HCT116 (cell line): ENCODE measurements around the gene KRT15. TPM values are rescaled to one million over a fixed set of nuclear protein-coding genes. Genes with fewer than 3 reads are reported as not detected.

Experiments used
- ATAC-seq: fragments of 200-7000 bp; cut with Tn5 transposase; 2 replicates; pipeline ENCODE4 v1.9.1; 2020; ENCODE audit warnings: mild to moderate bottlenecking, moderate library complexity
- BruUV-seq: library from RNA; stranded (reverse); fragments of 400-500 nt; replicated peaks from 2 replicates; lab custom pipeline; 2021; lab: Mats Ljungman, UMichigan
- CTCF ChIA-PET: fragments of 300-600 bp; sonication (Branson Sonifier 250); formaldehyde crosslinking; loops from one replicate; lab custom pipeline; 2021; ENCODE audit warnings: antibody characterized with exemption; lab: Charles Lee
- POLR2A ChIA-PET: fragments of 300-600, 350-600 bp; sonication (Branson Sonifier 250); formaldehyde crosslinking; loops from one replicate; lab custom pipeline; 2021; ENCODE audit warnings: antibody characterized with exemption; lab: Charles Lee
- RAD21 ChIA-PET, 2 experiments: fragments of 300-600 bp; sonication (Branson Sonifier 250); formaldehyde crosslinking; loops; one replicate each; lab custom pipeline; 2023; ENCODE audit warnings: low total read pairs in 2 of 2; ENCODE audit not compliant: uncharacterized antibody in 2 of 2, unreplicated experiment in 2 of 2, low non-redundant PET in 1 of 2; lab: Charles Lee
- DNase-seq: peaks from one replicate; pipeline ENCODE4 v3.0.0-alpha.2; 2010; ENCODE audit warnings: low read depth, low spot score
- H2AFZ ChIP-seq: fragments of 200-600 bp; shearing (Covaris generic), sonication (generic); 2 replicates; pipeline ENCODE4 v1.6.1; 2017; ENCODE audit warnings: low read depth, mixed run types, mixed read lengths, antibody characterized with exemption, low read length; ENCODE audit not compliant: poor library complexity, severe bottlenecking
- H3K27ac ChIP-seq: 2 replicates; pipeline ENCODE4 v1.5.1; 2012; ENCODE audit warnings: low read depth, low read length
- H3K27me3 ChIP-seq: fragments of 200-600 bp; sonication (generic); 2 replicates; pipeline ENCODE4 v1.6.1; 2016; ENCODE audit warnings: mixed run types, low read length, mixed read lengths; ENCODE audit not compliant: insufficient read depth
- H3K36me3 ChIP-seq, 2 experiments: fragments of 200-500 bp in 1 of 2; fragments of 200-600 bp in 1 of 2; sonication (Bioruptor generic) in 1 of 2; sonication (generic) in 1 of 2; 2 replicates each; pipeline versions ENCODE4 v1.5.1 to v1.6.1; 2014 to 2016; ENCODE audit warnings: low read length in 2 of 2, inconsistent platforms in 1 of 2, mixed read lengths in 1 of 2, mixed run types in 1 of 2; ENCODE audit not compliant: insufficient read depth in 2 of 2, control insufficient read depth in 1 of 2
- H3K4me1 ChIP-seq, 2 experiments: fragments of 200-600 bp in 1 of 2; sonication (generic) in 1 of 2; 2 replicates each; pipeline versions ENCODE4 v1.5.1 to v1.6.1; 2012 to 2017; ENCODE audit warnings: low read length in 2 of 2, inconsistent platforms in 1 of 2, mild to moderate bottlenecking in 1 of 2, mixed read lengths in 1 of 2, mixed run types in 1 of 2, moderate library complexity in 1 of 2; ENCODE audit not compliant: insufficient read depth in 2 of 2, control insufficient read depth in 1 of 2
- H3K4me2 ChIP-seq: fragments of 200-600 bp; sonication (generic); 2 replicates; pipeline ENCODE4 v1.6.1; 2017; ENCODE audit warnings: mixed run types, low read length, mixed read lengths
- H3K4me3 ChIP-seq, 2 experiments: fragments of 200-600 bp in 1 of 2; sonication (generic) in 1 of 2; replicated peaks in 1 of 2; 2 replicates each; pipeline ENCODE4 v1.5.1; 2011 to 2016; ENCODE audit warnings: low read length in 2 of 2, control low read depth in 1 of 2, low read depth in 1 of 2, mild to moderate bottlenecking in 1 of 2, mixed read lengths in 1 of 2, mixed run types in 1 of 2
- H3K79me2 ChIP-seq: fragments of 200-600 bp; sonication (generic); 2 replicates; pipeline ENCODE4 v1.6.1; 2017; ENCODE audit warnings: mild to moderate bottlenecking, mixed run types, low read length, moderate library complexity, mixed read lengths; ENCODE audit not compliant: insufficient read depth
- H3K9ac ChIP-seq: fragments of 200-600 bp; sonication (generic); 2 replicates; pipeline ENCODE4 v1.6.1; 2016; ENCODE audit warnings: low read length, mixed read lengths
- H3K9me2 ChIP-seq: fragments of 200-600 bp; sonication (generic), shearing (Covaris generic); 2 replicates; pipeline ENCODE4 v1.6.1; 2017; ENCODE audit warnings: mixed run types, mild to moderate bottlenecking, moderate library complexity; ENCODE audit not compliant: insufficient read depth
- H3K9me3 ChIP-seq, 2 experiments: fragments of 200-500 bp in 1 of 2; fragments of 200-600 bp in 1 of 2; sonication (Bioruptor generic) in 1 of 2; sonication (generic) in 1 of 2; 2 replicates each; pipeline ENCODE4 v1.6.1; 2014 to 2017; ENCODE audit warnings: low read length in 2 of 2, mixed read lengths in 2 of 2, inconsistent platforms in 1 of 2, low read depth in 1 of 2, mild to moderate bottlenecking in 1 of 2, mixed run types in 1 of 2, moderate library complexity in 1 of 2; ENCODE audit not compliant: control insufficient read depth in 1 of 2, insufficient read depth in 1 of 2
- H4K20me1 ChIP-seq: fragments of 200-600 bp; sonication (generic), shearing (Covaris generic); 2 replicates; pipeline ENCODE4 v1.6.1; 2017; ENCODE audit warnings: mixed run types, mild to moderate bottlenecking, moderate library complexity; ENCODE audit not compliant: insufficient read depth
- ATF3 ChIP-seq: IDR thresholded peaks from 2 replicates; pipeline ENCODE4 v1.6.1; 2012
- CBX3 ChIP-seq: IDR thresholded peaks from 2 replicates; pipeline ENCODE4 v1.6.1; 2012; ENCODE audit warnings: low read depth
- CEBPB ChIP-seq: IDR thresholded peaks from 2 replicates; pipeline ENCODE4 v1.6.1; 2012; ENCODE audit warnings: low read depth
- CTCF ChIP-seq, 3 experiments: fragments of 200-600 bp in 1 of 3; sonication (generic) in 1 of 3; IDR thresholded peaks in 2 of 3; conservative IDR thresholded peaks in 1 of 3; 2 replicates each; pipeline ENCODE4 v1.5.1; 2012 to 2017; ENCODE audit warnings: low read depth in 2 of 3, low read length in 2 of 3, antibody characterized with exemption in 1 of 3, borderline replicate concordance in 1 of 3, control low read depth in 1 of 3, mild to moderate bottlenecking in 1 of 3, mixed read lengths in 1 of 3, mixed run types in 1 of 3, moderate library complexity in 1 of 3; ENCODE audit not compliant: insufficient read depth in 1 of 3
- ELF1 ChIP-seq: IDR thresholded peaks from 2 replicates; pipeline ENCODE4 v1.6.1; 2012; ENCODE audit warnings: low read depth, borderline replicate concordance
- EZH2phosphoT487 ChIP-seq: fragments of 200-600 bp; IDR thresholded peaks from 2 replicates; pipeline ENCODE4 v1.6.1; 2018; ENCODE audit warnings: antibody characterized with exemption, borderline replicate concordance
- POLR2AphosphoS5 ChIP-seq: IDR thresholded peaks from 2 replicates; pipeline ENCODE4 v1.6.1; 2011; ENCODE audit warnings: mild to moderate bottlenecking, low read depth, low read length, moderate library complexity
- RAD21 ChIP-seq: IDR thresholded peaks from 2 replicates; pipeline ENCODE4 v1.6.1; 2012; ENCODE audit warnings: low read depth, mild to moderate bottlenecking
- SP1 ChIP-seq: IDR thresholded peaks from 2 replicates; pipeline ENCODE4 v1.6.1; 2012; ENCODE audit warnings: low read depth
- SRF ChIP-seq: IDR thresholded peaks from 2 replicates; pipeline ENCODE4 v1.6.1; 2012; ENCODE audit warnings: low read depth
- TCF7L2 ChIP-seq: IDR thresholded peaks from 2 replicates; pipeline ENCODE4 v1.7.0; 2011; ENCODE audit warnings: borderline replicate concordance, inconsistent platforms; ENCODE audit not compliant: insufficient read depth, insufficient read length; ENCODE audit errors: extremely low read depth
- intact Hi-C: fragments of 100-400 bp; cut with micrococcal nuclease; formaldehyde crosslinking; loops from 2 replicates; pipeline ENCODE4 v1.10.0; 2022
- total RNA-seq: library from RNA; stranded (reverse); gene quantifications from one replicate; pipeline ENCODE4 v1.2.1, GENCODE V29; 2021; ENCODE audit not compliant: unreplicated experiment

Gene KRT15
- total RNA-seq, 1 experiment from 2014 or later = 37.1 TPM

- TF ChIP-seq SRF (no peak), ELF1 (no peak)
- CTCF ChIA-PET = interaction anchor here (1.2 to 1.9 kb wide), 2 partner anchors 14 to 32 kb away, joined by 3 to 4 read pairs; no protein-coding TSS in a partner anchor
These were observed 2.4 kb downstream of the KRT15 start for GRCh38 chr17:41516147-41516829.

GRCh38 chr17:41513168-41513547, 5.5 kb downstream of the KRT15 start:
- POLR2A ChIA-PET = no interaction called here
- Histone ChIP-seq H3K4me3 (no peak overlapping the region), H3K9me2 (no peaks in the 10 kb centered on the region)
- TF ChIP-seq RAD21 (no peak), POLR2AphosphoS5 (no peak), ATF3 (no peak), CTCF (IDR thresholded peaks at IDR 0.05 in 2 of 3, conservative IDR thresholded peaks at IDR 0.05 in 1 of 3; ENCODE audit: borderline replicate concordance in 1 of 3, insufficient read depth in 1 of 3, low read depth in 2 of 3, low read length in 2 of 3) (no peak), ELF1 (no peak), TCF7L2 (no peak), SP1 (no peak), CBX3 (no peak), CEBPB (no peak), EZH2phosphoT487 (no peak)
- TF ChIP-seq, all 23 proteins: peak for 0
- H3K9me3 ChIP-seq = no peaks in the 10 kb centered on the region
- peaks cover 13 to 45% of the 10 kb centered on the region in 2 experiments for H3K4me1 ChIP-seq
- 0 out of 4 replicates have a peak, but pooled peaks cover 0 to 5% of the 10 kb centered on the region in 2 experiments for H3K36me3 ChIP-seq
- no peaks in the 10 kb centered on the region for H4K20me1 ChIP-seq
- H3K79me2 ChIP-seq = no peaks in the 10 kb centered on the region
- BruUV-seq = no TSS peak
- no peak overlapping the region for H3K27ac ChIP-seq
- CTCF ChIA-PET = no interaction called here
- no peaks in the 10 kb centered on the region for H3K27me3 ChIP-seq
- H3K9ac ChIP-seq = no peak overlapping the region
- H3K4me2 ChIP-seq = no peak overlapping the region
- DNase-seq (no peak), ATAC-seq (no peak)
- intact Hi-C loops = no loop called here
- no peak overlapping the region for H2AFZ ChIP-seq
- RAD21 ChIA-PET = no interaction called here

More at GRCh38 chr17:41516147-41516829, 2.4 kb downstream of the KRT15 start:
- ChIA-PET RAD21 (no interaction called here), POLR2A (interaction anchor here (1.1 to 1.7 kb wide), 2 partner anchors 10 to 12 kb away, joined by 4 to 6 read pairs; partner anchors contain the start of genes KRT13 and KRT19)
- Histone ChIP-seq H3K9me3 (no peaks in the 10 kb centered on the region), H3K27ac (no peak overlapping the region), H3K9me2 (no peaks in the 10 kb centered on the region), H3K4me3 (no peak overlapping the region), H3K4me2 (no peak overlapping the region), H3K9ac (no peak overlapping the region), H3K36me3 (0 out of 4 replicates have a peak, but pooled peaks cover 0 to 5% of the 10 kb centered on the region in 2 experiments), H4K20me1 (no peaks in the 10 kb centered on the region), H3K27me3 (no peaks in the 10 kb centered on the region), H3K4me1 (peaks cover 29 to 61% of the 10 kb centered on the region in 2 experiments), H2AFZ (no peak overlapping the region), H3K79me2 (no peaks in the 10 kb centered on the region)
- no TSS peak for BruUV-seq
- DNase-seq = no peak
- no peak for ATAC-seq
- intact Hi-C loops = no loop called here
